Endodermal cell (in vitro differentiated cells): ENCODE results near the gene NCKAP5. TPM values are rescaled to one million over a fixed set of nuclear protein-coding genes. Genes with fewer than 3 reads are reported as not detected.

Source experiments
- DNase-seq: peaks from one replicate; pipeline ENCODE4 v3.0.0-alpha.2; 2017
- H3K27ac ChIP-seq: 2 replicates; pipeline ENCODE4 v1.5.1; 2013; ENCODE audit warnings: mild to moderate bottlenecking, low read depth, low read length, moderate library complexity
- H3K27me3 ChIP-seq: 2 replicates; pipeline ENCODE4 v1.6.1; 2013; ENCODE audit warnings: mild to moderate bottlenecking, low read length, moderate library complexity; ENCODE audit not compliant: insufficient read depth, control insufficient read depth, poor library complexity, severe bottlenecking
- H3K36me3 ChIP-seq: 2 replicates; pipeline ENCODE4 v1.7.0; 2013; ENCODE audit warnings: mild to moderate bottlenecking, low read length, moderate library complexity; ENCODE audit not compliant: control insufficient read depth, insufficient read depth
- H3K4me1 ChIP-seq: one replicate; pipeline ENCODE4 v1.7.0; 2013; ENCODE audit warnings: low read length; ENCODE audit not compliant: control insufficient read depth, insufficient read depth
- H3K4me3 ChIP-seq: 2 replicates; pipeline ENCODE4 v1.5.1; 2013; ENCODE audit warnings: mild to moderate bottlenecking, low read length, moderate library complexity
- H3K9ac ChIP-seq: 2 replicates; pipeline ENCODE4 v1.6.1; 2013; ENCODE audit warnings: mild to moderate bottlenecking, low read length, moderate library complexity; ENCODE audit not compliant: poor library complexity, severe bottlenecking; ENCODE audit errors: extremely low read depth
- H3K9me3 ChIP-seq: 2 replicates; pipeline ENCODE4 v1.6.1; 2013; ENCODE audit warnings: mild to moderate bottlenecking, low read length, moderate library complexity; ENCODE audit not compliant: control insufficient read depth
- H3K27ac Mint-ChIP-seq: 2 replicates; pipeline ENCODE4 v1.8.0; 2020; ENCODE audit warnings: mixed read lengths
- H3K27me3 Mint-ChIP-seq: 2 replicates; pipeline ENCODE4 v1.8.0; 2021; ENCODE audit warnings: mild to moderate bottlenecking, mixed read lengths; ENCODE audit not compliant: insufficient read depth
- H3K36me3 Mint-ChIP-seq: 2 replicates; pipeline ENCODE4 v1.8.0; 2020; ENCODE audit warnings: low read depth, mixed read lengths
- H3K4me1 Mint-ChIP-seq: 2 replicates; pipeline ENCODE4 v1.8.0; 2020; ENCODE audit warnings: mixed read lengths
- H3K4me3 Mint-ChIP-seq: 2 replicates; pipeline ENCODE4 v1.8.0; 2020; ENCODE audit warnings: mild to moderate bottlenecking, moderate library complexity, mixed read lengths
- H3K9me3 Mint-ChIP-seq: 2 replicates; pipeline ENCODE4 v1.8.0; 2020; ENCODE audit warnings: mild to moderate bottlenecking, mixed read lengths
- CTCF ChIP-seq: fragments of 200-600 bp; sonication (generic); conservative IDR thresholded peaks from 2 replicates; pipeline ENCODE4 v1.5.0; 2021; ENCODE audit warnings: antibody characterized with exemption, mild to moderate bottlenecking
- WGBS, 2 experiments: methylation state at CpG; one replicate each; pipeline versions ENCODE4 v1.1.5 to v1.1.7; 2013; ENCODE audit warnings: missing lambda C conversion rate in 2 of 2, mixed read lengths in 1 of 2; ENCODE audit not compliant: insufficient coverage in 1 of 2, insufficient read length in 1 of 2; 5-methylcytosine and 5-hydroxymethylcytosine counted together
- total RNA-seq, 2 donors: library from RNA; stranded (reverse); fragmentation: NEBNext Ultra II Directional in 1 of 2; extraction: Animal tissue kit (Norgen Biotek cat#: 25700) in 1 of 2; gene quantifications; 2 replicates in 1 of 2; 3 replicates in 1 of 2; pipeline ENCODE4 v1.2.1, GENCODE V29; 2021

The NCKAP5 gene
- total RNA-seq, 2 donors from 2014 or later = 0.58 to 0.92 TPM

- Mint-ChIP-seq H3K27ac (no peak overlapping the region), H3K4me3 (no peak overlapping the region), H3K36me3 (no peaks in the 10 kb centered on the region), H3K4me1 (peaks cover 5% of the 10 kb centered on the region), H3K27me3 (peaks cover 2% of the 10 kb centered on the region), H3K9me3 (no peaks in the 10 kb centered on the region)
- no peaks in the 10 kb centered on the region for H3K9me3 ChIP-seq
- DNase-seq = no peak
- WGBS, 2 experiments = 94 to 100% methylated on average over 5 to 11 of the region's 11 CpGs
- H3K9ac ChIP-seq = no peak overlapping the region
- no peak overlapping the region for H3K27ac ChIP-seq
- no peak for TF ChIP-seq CTCF
- H3K36me3 ChIP-seq = no peaks in the 10 kb centered on the region
- no peaks in the 10 kb centered on the region for H3K27me3 ChIP-seq
- H3K4me3 ChIP-seq = no peak overlapping the region
- no peaks in the 10 kb centered on the region for H3K4me1 ChIP-seq
These were observed 593.7 kb downstream of the NCKAP5 start for GRCh38 chr2:132974467-132975095.

- Mint-ChIP-seq H3K27me3 (no peaks in the 10 kb centered on the region), H3K4me3 (no peak overlapping the region), H3K4me1 (peaks cover 5% of the 10 kb centered on the region), H3K9me3 (no peaks in the 10 kb centered on the region), H3K27ac (no peak overlapping the region), H3K36me3 (no peaks in the 10 kb centered on the region)
- Histone ChIP-seq H3K36me3 (no peaks in the 10 kb centered on the region), H3K4me1 (no peaks in the 10 kb centered on the region), H3K9me3 (no peaks in the 10 kb centered on the region), H3K27ac (no peak overlapping the region), H3K4me3 (no peak overlapping the region), H3K9ac (no peak overlapping the region), H3K27me3 (no peaks in the 10 kb centered on the region)
- 93 to 100% methylated on average over 2 to 7 of the region's 7 CpGs for WGBS, 2 experiments
- no peak for DNase-seq
- no peak for TF ChIP-seq CTCF
These were observed 596.8 kb downstream of the NCKAP5 start for GRCh38 chr2:132971310-132972061.

DNA sequence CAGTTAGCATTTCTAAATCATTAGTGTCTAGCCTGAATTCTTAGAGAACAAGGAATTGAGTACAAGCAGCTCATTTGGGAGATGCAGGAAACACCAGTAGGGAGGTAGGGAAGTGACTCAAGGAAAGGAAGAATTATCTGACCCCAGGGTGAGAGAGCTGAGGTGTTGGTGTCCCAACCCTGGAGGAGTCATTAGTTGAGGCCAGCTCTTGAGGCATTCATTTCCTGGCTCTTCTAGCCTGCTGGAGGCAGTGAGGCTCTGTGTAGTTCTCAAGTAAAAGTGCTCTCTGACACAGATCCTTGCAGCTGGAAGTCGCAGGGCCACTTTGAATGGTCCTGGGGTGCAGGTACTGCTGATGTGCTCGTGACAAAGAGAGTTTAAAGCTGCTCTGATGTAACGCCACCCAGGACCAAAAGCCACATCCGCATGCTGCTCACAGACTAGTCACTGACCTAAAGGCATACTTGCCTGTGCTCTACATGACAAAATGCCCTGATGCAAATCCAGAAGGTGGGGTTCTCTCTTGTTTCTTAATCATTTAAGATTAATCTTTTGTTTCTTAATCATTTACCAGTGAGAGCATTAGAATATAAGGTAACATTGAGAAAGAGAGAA lies 598.8 kb downstream of the NCKAP5 start:
- Histone ChIP-seq H3K9ac (no peak overlapping the region), H3K27ac (no peak overlapping the region), H3K4me3 (no peak overlapping the region), H3K9me3 (no peaks in the 10 kb centered on the region), H3K4me1 (no peaks in the 10 kb centered on the region), H3K36me3 (no peaks in the 10 kb centered on the region), H3K27me3 (no peaks in the 10 kb centered on the region)
- no peaks in the 10 kb centered on the region for H3K36me3 Mint-ChIP-seq
- 87% methylated on average over 4 of the region's 4 CpGs for WGBS, 2 experiments
- H3K4me3 Mint-ChIP-seq = no peak overlapping the region
- no peaks in the 10 kb centered on the region for H3K9me3 Mint-ChIP-seq
- TF ChIP-seq CTCF = no peak
- H3K4me1 Mint-ChIP-seq = no peaks in the 10 kb centered on the region
- no peak overlapping the region for H3K27ac Mint-ChIP-seq
- no peaks in the 10 kb centered on the region for H3K27me3 Mint-ChIP-seq
- no peak for DNase-seq
